ENCODE data around the gene AGL. TPM values are rescaled to one million over a fixed set of nuclear protein-coding genes. Genes with fewer than 3 reads are reported as not detected.

The AGL gene
- total RNA-seq, 4 donors from 2014 or later = 22.6 to 34.4 (median 30.4) TPM

- TF ChIP-seq CTCF (IDR thresholded peaks at IDR 0.05; ENCODE audit: low read depth) = no peak
These were observed 8.7 kb downstream of the AGL start for GRCh38 chr1:99858881-99859280.

- no peak for TF ChIP-seq CTCF (IDR thresholded peaks at IDR 0.05; ENCODE audit: low read depth)
These were observed 10.5 kb downstream of the AGL start for GRCh38 chr1:99860703-99861102.

GRCh38 chr1:99867682-99868081 lies 17.5 kb downstream of the AGL start:
- TF ChIP-seq CTCF (IDR thresholded peaks at IDR 0.05; ENCODE audit: low read depth) = no peak

- TF ChIP-seq CTCF (IDR thresholded peaks at IDR 0.05; ENCODE audit: low read depth) = no peak
These were observed 19.1 kb downstream of the AGL start for GRCh38 chr1:99869304-99869703.

GRCh38 chr1:99869723-99870122 lies 19.6 kb downstream of the AGL start:
- TF ChIP-seq CTCF (IDR thresholded peaks at IDR 0.05; ENCODE audit: low read depth) = no peak

- no peak for TF ChIP-seq CTCF (IDR thresholded peaks at IDR 0.05; ENCODE audit: low read depth)
These were observed 21.9 kb downstream of the AGL start for GRCh38 chr1:99872063-99872462.

- no peak for TF ChIP-seq CTCF (IDR thresholded peaks at IDR 0.05; ENCODE audit: low read depth)
These were observed 27.4 kb downstream of the AGL start for GRCh38 chr1:99877568-99877967.

Data from subcutaneous adipose tissue (tissue), 4 donors.